ENCODE measurements around the gene ARHGAP40.
"Not testable (repeated sequence)": the region's sequence is repeated elsewhere in the genome, so short reads cannot be mapped to it uniquely, and the experiment has no call there.

ARHGAP40 gene

DNA sequence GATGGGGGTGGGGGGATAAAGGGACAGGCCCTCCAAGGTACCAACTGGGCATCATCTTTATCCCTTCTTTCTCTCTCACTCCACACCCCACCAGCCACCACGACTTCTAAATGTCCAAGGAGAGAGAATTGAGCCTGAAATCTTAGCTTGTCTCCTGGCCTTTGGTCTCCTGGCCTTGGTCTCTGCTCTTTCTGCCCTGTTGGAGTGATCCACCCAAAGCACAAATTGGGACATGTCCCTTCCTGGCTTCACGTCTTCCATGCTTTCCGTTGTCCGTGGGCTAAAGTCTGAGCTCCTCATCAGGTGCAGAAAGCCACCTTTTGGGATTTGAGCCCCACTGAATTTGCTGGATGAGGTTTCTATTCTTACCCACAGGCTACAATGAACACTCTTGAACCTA, 12.3 kb upstream of the ARHGAP40 start:
- no peak for DNase-seq

DNA sequence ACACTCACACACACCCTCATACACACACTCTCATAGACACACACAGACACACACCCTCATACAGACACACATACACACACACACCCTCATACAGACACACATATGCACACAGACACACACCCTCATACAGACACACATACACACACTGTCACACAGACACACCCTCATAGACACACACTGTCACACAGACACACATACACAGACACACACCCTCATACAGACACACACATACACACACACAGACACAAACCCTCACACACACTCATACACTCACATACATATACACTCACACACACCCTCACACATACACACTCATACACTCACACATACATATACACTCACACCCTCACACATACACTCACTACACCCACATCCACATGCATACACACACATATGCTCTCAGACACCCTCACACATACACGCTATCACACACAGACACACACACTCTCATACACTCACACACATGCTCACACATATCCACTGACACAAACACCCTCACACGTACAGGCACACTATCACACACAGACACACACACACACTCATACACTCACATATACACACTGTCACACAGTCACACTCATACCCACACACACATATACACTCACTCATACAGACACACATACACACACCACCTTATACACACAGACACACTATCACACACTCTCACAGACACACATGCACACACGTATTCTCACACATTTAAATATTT, 11.5 kb upstream of the ARHGAP40 start:
- DNase-seq = no peak

DNA sequence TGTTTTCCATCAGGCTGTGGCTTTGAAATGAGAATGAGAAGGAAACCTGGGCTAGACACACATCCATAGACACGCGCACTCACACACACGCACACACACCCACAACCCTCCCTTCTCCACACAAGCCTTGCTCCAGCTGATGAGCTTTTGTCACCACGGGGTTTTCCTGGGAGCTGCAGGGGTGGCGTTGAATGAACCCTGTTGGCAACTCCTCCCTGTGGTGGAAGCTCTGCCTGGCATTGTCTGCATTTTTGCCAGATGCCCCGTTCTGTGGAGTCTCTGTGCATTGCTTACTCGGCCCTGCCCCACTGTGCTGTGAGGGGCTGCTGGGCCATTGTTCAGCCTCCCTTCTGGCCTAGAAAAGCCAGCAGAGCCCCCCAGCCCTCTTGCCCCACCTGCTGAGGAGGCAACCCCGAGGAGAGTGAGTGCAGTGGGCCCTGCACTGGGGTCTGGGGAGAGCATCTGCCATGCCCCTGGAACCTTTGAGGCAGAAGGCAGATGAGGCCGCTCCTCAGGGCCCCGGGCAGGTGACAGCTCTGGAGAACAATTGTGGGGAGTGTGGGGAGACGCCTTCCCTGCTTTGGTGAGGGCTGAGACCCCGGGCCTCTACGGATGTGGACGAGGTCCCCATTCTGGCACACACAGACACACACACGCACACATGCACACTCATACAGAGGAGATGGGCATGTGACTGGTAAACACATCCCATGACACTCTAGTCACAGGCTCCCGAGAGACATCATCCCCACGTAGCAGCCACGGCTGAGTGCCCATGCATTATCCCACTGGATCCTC, 10.7 kb upstream of the ARHGAP40 start:
- no peak for DNase-seq

DNA sequence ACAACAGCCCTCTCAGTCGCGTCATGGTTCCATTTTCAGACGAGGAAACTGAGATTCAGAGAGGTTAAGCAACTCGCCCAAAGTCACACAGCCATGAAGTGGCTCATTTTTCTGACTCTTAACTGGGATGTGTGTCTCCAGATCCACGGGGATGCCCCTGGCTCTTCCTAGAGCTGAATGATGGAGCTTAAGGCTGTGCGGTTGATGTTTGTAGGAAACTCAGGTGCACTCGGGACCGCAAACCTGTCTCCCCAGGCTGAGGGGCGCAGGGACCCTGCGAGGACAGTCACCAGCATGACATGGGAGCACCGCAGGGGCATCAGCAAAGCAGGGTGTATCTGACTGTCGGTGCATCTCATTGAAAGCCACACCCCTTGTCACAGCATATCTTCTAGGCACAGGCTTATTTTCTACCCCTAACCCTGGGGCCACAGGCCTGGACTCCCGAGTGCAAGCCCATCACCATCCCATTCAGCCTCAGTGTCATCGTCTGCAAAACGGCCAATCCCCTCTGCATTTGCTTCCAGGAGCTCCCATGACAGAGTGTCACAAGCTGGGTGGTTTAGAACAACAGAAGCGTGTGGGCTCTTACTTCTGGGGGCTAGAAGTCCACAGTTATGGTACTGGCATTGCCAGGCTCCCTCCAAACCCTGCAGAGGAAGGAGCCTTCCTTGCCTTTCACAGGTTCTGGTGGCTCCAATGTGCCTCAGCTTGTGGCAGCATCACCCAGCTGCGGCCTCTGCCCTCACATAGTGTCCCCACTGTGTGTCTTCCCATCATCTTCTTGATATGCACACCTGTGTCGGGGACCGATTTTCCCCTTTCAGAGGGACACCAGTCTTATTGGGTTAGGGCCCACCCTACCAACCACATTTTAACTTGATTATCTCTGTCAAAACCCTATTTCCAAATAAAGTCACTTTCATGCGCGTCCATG, 9.9 kb upstream of the ARHGAP40 start:
- DNase-seq = no peak

DNA sequence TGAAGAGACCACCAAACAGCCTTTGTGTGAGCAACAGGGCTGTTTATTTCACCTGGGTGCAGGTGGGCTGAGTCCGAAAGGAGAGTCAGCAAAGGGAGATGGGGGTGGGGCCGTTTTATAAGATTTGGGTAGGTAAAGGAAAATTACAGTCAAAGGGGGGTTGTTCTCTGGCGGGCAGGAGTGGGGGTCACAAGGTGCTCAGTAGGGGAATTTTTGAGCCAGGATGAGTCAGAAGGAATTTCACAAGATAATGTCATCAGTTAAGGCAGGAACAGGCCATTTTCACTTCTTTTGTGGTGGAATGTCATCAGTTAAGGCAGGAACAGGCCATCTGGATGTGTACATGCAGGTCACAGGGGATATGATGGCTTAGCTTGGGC, 9.2 kb upstream of the ARHGAP40 start:
- not testable (repeated sequence) for DNase-seq

DNA sequence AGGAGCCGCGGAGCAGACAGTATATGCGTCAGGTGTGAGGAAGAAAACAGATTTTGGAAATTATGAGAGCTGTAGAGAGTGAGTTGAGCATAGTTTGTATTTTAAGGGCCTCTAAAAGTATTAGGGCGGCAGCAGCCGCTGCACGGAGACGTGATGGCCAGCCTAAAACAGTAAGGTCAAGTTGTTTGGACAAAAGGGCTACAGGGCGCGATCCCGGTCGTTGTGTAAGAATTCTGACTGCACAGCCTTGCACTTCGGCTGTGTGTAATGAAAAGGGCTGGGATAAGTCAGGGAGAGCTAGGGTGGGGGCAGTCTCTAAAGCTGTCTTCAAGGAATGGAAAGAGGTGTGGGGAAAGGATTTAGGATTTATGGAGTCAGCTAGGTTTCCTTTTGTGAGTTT, 7.3 kb upstream of the ARHGAP40 start:
- not testable (repeated sequence) for DNase-seq

DNA sequence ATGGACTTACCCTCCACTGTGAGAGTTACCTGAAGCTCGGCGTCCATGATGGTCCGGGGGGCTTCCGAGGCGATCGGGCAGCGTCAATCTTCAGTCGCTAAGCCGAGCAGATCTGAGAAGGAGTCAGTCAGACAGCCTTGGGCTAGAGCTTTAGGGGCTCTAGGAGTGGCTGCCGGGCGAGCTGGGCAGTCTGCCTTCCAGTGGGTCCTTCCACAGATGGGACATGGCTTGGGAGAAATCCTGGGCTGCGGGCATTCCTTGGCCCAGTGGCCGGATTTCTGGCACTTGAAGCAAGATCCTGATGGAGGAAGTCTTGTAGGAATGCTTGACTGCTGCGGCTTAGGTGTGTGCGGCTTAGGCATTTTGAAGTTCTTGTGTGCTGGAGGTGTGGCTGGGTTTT, 5.7 kb upstream of the ARHGAP40 start:
- not testable (repeated sequence) for DNase-seq

DNA sequence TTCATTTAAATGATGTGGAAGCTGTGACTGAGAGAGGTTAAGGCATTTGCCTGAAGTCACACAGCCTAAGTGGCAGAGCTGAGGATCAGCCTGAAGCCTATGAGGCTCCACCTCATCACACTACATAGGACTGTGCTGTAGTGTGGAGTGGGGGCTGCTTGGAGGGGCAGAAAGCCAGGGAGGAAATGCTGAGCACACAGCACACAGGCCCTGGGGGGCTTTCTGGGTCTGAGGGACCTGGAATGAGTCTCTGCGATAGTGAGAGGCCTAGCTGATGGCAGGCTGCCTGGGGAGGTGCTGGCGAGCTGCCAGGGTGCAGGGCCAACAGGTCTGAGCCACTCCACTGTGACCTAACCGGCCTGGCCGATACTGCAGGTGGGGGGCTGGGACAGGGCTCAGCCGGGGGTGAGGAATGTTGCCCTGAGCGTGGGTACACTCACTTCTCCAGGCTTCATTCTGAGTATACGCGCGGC, 2.2 kb upstream of the ARHGAP40 start:
- DNase-seq = no peak

DNA sequence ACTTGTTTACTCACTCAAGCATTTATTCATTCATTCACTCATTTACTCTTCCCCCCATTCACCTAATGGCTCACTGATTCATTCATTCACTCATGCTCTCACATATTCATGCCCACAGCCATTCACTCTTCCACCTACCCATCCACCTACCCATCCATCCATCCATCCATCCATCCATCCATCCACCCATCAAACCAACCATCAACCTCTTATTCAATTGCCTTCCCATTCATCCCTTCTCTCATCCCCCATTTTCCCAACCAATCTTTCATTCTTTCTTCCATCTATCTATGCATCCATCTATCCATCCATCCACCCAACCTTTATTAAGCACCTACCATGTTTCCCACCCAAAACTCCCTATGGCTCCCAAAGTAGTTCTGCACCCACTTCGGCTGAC, 1.6 kb upstream of the ARHGAP40 start:
- DNase-seq = no peak

DNA sequence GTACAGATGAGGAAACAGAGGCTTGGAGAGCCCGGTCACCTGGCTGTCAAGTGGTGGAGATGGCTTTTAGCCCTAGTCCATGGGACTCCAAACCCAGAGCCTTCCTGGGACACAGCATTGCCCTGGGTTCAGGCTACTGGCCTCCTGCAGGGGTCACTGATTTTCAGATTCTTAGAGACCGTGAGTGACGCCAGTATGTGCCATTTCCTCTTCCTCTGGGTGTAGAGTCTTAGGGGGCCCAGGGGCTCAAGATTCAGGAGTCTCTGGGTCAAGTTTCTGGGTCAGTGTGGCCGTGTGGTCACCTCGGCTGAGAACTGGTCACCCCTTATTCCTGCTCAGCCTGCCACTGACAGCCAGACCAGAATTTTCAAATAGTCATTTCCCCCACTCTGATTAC, 574 bp downstream of the ARHGAP40 start:
- DNase-seq = no peak

DNA sequence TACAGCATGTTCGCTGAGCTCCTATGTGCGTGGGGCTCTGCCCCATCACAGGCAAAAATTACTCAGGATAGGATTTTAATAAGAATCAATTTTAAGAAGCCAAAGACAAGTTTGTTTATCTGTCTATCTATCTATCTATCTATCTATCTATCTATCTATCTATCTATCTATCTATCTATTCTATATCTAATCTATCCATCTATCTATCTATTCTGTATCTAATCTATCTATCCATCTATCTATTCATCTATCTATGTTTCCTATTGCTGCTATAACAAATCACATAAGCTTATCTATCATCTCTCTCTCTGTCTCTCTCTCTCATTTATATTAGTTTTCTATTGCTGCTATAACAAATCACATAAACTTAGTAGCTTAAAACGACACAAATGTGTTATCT, 1.7 kb downstream of the ARHGAP40 start:
- DNase-seq = no peak

DNA sequence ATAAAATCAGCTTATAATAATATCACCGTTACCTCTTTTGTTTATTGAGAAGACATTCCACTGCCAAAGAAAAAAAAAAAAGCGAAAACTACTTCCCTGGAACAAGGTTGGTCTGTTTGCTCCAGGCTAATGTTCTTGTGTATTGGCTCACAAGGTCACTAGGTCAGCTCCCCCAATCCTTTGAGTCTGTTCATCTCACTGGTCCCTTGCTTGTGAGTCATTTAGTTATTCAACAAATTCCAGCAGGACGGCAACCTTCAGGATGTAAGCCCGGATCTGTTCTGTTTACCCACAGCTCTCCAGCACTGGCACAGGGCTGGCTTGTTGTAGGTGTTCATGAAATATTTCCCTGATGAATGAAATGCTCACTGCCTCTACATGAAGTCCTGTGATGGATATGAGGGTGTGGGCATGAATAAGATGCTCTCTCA, 3.3 kb downstream of the ARHGAP40 start:
- DNase-seq = no peak

DNA sequence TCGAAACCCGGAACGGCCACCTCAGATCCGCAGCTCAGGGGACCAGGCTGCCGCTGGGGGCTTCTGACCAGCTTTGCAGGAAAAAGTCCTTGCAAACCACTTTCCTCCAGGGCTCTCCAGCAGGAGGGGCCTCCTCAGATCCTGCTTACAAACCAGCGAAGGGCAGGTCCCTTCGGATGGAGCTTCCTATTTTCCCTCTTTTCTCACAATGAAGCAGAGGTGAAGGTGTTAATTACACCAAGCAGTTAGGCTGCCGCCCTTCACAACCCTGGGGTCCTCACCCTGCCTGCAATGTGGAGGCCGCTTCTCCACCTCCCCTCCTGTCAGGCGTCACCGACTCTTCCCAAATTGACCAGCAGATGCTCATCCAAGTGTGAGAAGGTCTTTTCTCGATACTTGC, 5.7 kb downstream of the ARHGAP40 start:
- DNase-seq = no peak

DNA sequence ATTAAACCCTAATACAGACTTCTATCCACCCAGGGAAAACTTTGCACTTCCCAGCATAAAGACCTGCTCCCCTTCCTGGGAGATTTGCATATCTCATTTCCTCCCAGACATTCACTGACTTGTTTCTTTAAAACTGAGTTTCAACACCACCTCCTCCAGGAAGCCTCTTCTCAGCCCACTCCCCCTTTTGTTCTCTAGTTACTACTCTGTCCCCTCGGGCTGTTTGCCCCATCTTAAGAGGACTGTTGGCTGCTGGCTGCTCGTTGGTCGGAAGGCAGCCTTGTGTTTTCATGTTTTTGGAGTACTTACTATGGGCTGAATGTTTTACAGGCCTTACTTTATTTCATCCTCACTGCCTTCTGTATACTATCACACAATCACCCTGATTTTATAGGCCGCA, 6.6 kb downstream of the ARHGAP40 start:
- DNase-seq = no peak

DNA sequence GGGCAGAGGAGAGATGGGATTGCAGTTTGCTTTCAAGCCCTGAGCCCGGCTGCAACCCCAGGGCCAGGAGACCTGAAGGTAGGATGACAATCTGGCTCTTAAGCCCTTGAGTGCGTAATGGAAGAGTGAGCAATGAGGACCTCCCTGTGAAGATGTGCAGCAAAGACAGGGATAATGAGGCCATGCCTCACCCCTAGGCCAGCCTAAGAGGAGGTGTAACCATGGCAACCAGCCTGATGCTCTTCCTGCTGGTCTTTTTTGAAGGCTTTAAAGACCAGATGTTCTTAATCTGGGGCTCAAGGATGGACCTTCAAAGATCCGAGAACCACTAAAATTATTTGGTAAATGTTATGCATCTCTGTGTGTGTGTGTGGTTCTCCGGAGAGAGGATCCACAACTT, 8.2 kb downstream of the ARHGAP40 start:
- DNase-seq = no peak

DNA sequence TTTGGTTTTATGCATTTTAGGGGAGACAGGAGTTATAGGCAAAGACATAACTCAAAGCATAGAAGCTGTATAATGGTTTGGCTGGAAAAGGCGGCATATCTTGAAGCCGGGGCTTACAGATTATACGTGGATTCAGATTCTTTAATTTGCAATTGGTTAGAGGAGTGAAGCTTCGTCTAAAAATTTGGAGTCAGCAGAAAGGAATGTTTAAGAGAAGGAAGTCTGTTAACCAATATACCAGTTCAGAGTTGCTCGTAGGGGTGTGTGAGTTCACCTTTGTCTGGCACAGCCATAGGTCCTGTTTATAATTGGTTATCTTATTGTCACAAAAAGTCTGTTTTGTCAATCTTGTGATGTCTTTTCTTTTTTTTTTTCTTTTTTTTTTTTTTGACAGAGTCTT, 8.9 kb downstream of the ARHGAP40 start:
- DNase-seq = no peak

DNA sequence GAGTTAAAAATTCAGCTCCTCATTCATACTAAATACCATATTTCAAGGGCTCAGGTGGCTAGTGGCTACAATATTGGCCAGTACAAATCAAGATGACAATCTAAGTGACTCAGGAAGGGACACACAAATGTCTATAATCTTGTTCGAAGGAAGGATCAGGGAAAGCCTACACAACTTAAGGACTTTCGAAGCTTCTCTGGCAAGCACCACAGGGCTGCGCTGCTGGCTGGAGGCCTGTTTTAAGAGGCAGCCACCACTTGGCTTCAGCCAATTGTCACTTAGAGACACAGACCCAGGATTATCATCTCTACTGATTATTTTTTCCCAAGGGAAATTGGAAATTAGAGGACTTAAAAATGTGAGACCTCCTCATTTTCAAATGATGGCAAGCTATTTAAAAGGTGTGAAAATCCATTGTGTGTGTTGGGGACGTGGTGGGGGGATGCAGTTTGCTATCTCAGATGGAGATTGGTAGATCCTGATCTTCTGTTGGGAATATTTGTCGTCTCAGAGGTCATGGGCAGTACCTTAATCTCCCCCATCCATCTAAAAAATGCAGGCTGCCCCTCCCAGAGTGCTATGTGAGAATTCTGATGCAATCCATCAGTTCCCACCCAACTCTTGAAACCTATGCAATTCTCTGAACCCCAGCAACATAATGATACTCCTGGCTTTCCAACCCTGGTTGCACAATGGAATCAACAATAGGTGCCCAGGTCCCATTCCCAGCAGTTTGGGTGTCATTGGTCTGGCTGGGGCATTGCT, 11.3 kb downstream of the ARHGAP40 start:
- DNase-seq = no peak

DNA sequence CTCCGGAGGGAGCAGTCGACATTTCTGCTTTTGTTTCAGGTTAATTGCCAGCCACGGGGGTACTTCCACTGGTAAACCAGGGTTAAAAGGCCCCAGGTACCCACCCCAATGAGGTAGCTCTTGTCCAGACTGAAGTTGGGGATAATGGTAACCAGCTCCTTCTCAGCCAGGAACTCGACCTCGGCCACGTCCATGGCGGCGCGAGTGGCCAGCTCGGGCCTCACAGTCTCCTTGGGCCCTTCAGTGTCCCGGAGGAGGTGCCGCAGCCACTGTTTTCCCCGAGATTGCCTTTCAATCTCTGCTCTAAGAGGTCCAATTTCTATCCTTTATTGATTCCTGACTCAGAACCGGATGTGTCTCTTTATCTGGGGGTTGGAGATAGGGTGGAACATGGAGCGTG, 13.7 kb downstream of the ARHGAP40 start:
- DNase-seq = no peak

DNA sequence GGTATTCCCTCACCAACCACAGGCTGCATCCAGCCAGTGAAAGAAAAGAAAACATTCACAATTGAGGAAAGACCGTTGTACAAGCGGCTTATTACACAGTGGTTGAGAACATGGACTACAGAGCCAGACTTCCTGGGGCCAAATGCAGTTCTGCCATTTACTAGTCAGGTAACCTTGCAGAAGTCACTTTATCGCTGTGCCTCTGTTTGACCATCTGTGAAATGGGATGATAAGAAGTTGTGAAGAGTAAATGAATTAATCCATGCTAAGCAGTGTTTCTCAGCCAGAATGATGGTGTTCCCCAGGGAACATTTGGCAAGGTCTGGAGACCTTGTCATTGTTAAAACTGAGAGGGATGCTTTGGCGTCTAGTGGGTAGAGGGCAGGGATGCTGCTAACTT, 14.8 kb downstream of the ARHGAP40 start:
- no peak for DNase-seq

DNA sequence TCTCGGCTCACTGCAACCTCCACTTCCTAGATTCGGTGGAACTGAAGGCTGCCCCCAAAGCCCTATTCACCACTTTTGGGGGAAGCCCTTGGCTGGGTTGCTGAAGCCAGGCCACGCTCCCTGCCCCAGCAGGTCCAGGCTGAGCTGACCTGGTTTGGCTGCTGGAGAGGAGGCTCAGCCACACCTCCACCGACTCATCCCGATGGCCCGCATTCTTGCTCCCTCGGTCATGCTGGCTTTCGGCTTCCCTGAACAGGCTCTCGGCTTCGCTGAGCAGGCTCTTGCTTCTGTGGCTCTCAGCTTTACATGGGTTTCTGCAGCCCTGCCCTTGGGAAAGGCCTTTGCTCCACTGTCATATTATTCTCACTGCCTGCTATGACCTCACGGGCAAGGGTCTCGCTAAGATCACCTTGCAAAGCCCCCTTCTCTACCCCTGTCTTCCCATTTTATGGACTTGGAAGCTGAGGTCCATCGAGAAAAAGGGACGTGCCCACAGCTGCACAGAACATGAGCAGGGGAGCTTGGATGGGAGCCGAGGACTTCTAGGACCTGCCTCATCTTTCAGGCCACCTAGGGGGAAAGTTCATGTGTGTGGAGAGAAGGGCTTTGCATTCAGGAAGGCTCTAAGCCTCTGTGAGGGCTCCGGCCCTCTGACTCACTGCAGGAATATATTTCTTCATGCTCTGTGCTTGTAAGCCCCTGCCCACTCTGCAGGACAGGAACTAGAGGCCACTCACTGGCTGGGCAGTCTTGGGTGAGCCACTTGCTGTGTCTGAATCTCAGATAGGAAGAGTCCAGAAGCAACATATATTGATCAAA, 15.6 kb downstream of the ARHGAP40 start:
- no peak for DNase-seq

DNA sequence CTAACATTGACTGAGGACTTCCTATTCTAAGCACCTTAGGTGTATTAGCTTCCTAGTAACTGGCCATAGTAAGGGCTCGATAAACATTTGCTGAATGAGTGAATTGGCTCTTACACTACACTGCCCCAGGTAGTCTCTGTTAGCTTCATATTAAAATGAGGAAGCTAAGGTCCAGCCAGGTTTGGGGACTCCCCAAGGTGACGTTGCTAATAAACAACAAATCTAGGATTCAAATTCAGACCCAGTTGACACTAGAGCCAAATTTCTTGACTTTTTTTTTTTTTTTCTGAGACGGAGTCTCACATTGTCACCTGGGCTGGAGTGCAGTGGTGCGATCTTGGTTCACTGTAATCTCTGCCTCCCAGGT, 16.2 kb downstream of the ARHGAP40 start:
- DNase-seq = no peak

DNA sequence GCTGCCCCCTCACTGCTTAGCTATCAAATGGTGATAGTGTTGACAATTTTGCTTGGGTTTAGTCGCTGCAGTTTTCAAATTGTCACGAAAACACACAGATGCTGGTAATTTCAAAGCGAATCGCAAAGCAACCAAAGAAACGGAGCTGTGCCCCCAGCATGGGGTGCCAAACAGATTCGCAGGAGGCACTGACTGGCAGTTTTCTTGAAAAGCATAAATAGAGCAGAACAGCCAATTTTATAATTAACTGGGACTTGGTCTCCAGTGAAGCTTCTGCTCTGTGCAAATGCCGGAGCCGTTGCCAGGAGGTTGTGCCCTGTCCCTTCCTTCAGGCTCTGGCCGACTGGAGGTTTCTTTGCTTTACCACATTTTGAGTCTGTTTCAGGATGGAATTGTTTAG, 18.8 kb downstream of the ARHGAP40 start:
- no peak for DNase-seq

Data from SHP77 treated with DMSO at 0.1 percent for 48 hours (cell line).